ENCODE results near the gene NFIA. TPM values are rescaled to one million over a fixed set of nuclear protein-coding genes. Genes with fewer than 3 reads are reported as not detected.
A peak's percentile ranks its signal among the peaks of the same experiment; 100 is the strongest.

Gene NFIA
- total and polyA plus RNA-seq, 5 donors from 2014 or later: 0.86 to 3.9 (median 1.7) TPM

DNA sequence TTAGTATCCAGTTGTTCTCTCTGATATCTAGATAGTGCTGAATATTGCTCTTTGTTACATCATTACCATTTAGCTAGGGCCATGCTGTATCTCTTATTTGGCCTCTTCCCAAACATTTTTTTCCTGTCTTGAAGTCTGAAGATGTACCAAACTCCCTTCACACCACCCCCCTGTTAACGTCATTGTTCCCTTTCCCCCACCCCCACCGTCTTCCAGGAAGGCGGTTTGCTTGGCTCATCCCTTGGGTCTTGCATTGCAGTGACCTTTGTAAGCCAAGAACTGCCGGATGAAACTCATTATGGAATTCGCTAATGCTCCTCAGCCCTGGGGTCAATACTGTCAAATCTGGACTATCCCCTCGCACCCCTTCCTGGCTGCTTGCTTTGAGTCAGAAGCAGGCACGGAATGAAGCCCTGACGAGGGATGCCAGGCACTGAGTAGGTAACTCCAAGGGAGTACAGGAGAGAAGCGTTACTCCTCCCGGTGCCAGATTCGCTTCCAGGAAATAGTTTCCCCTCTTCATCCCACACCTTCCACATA lies 359.4 kb downstream of the NFIA start:
- Histone ChIP-seq H3K4me1 (ENCODE audit: control insufficient read depth, insufficient read depth, low read length, poor library complexity, severe bottlenecking) (no peaks in the 10 kb centered on the region), H3K4me3 (ENCODE audit: low read depth, low read length) (no peak overlapping the region), H3K27me3 (ENCODE audit: control insufficient read depth, insufficient read depth, low read length) (no peaks in the 10 kb centered on the region), H3K9me3 (ENCODE audit: control insufficient read depth in 2 of 2, low read length in 2 of 2) (no peaks in the 10 kb centered on the region), H3K27ac (ENCODE audit: insufficient read depth, low read length, poor library complexity, severe bottlenecking) (no peak overlapping the region), H3K36me3 (ENCODE audit: control insufficient read depth, insufficient read depth, low read length) (no peaks in the 10 kb centered on the region)
- no peak for ATAC-seq (ENCODE audit: low read depth in 2 of 2)
- Mint-ChIP-seq H3K36me3 (no peaks in the 10 kb centered on the region), H3K4me1 (no peaks in the 10 kb centered on the region), H3K27me3 (peaks cover 6% of the 10 kb centered on the region), H3K4me3 (no peak overlapping the region), H3K27ac (no peak overlapping the region), H3K9me3 (no peaks in the 10 kb centered on the region)
- no peak for DNase-seq

DNA sequence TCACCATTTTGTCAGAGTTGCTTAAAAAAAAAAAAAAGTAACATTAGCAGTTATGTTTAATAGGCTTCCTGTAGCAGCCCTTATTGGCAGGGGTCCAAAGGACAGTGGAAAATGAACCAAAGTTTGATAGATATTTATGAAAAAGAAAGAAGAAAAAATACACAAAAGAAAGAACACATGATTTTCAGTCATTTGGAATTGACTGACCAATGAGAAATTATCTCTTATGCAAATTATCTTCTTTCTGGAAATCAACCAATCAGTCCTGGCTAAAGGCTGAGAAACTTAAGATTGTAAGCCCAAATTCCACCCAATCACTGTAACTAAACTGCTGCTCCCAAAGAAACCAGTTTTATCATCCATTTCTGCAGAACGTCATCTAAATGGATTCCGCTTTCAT lies 360.2 kb downstream of the NFIA start:
- Mint-ChIP-seq H3K27me3 (peaks cover 6% of the 10 kb centered on the region), H3K4me1 (no peaks in the 10 kb centered on the region), H3K9me3 (no peaks in the 10 kb centered on the region), H3K4me3 (no peak overlapping the region), H3K36me3 (no peaks in the 10 kb centered on the region), H3K27ac (no peak overlapping the region)
- no peak overlapping the region for H3K27ac ChIP-seq (ENCODE audit: insufficient read depth, low read length, poor library complexity, severe bottlenecking)
- no peaks in the 10 kb centered on the region for H3K27me3 ChIP-seq (ENCODE audit: control insufficient read depth, insufficient read depth, low read length)
- no peaks in the 10 kb centered on the region for H3K4me1 ChIP-seq (ENCODE audit: control insufficient read depth, insufficient read depth, low read length, poor library complexity, severe bottlenecking)
- no peaks in the 10 kb centered on the region for H3K36me3 ChIP-seq (ENCODE audit: control insufficient read depth, insufficient read depth, low read length)
- DNase-seq: no peak
- H3K9me3 ChIP-seq (ENCODE audit: control insufficient read depth in 2 of 2, low read length in 2 of 2): no peaks in the 10 kb centered on the region
- no peak overlapping the region for H3K4me3 ChIP-seq (ENCODE audit: low read depth, low read length)
- ATAC-seq (ENCODE audit: low read depth in 2 of 2): no peak

GRCh38 chr1:61444288-61444687 lies 361.9 kb downstream of the NFIA start:
- Histone ChIP-seq H3K27me3 (ENCODE audit: control insufficient read depth, insufficient read depth, low read length) (no peaks in the 10 kb centered on the region), H3K9me3 (ENCODE audit: control insufficient read depth in 2 of 2, low read length in 2 of 2) (no peaks in the 10 kb centered on the region), H3K27ac (ENCODE audit: insufficient read depth, low read length, poor library complexity, severe bottlenecking) (no peak overlapping the region), H3K4me1 (ENCODE audit: control insufficient read depth, insufficient read depth, low read length, poor library complexity, severe bottlenecking) (no peaks in the 10 kb centered on the region), H3K4me3 (ENCODE audit: low read depth, low read length) (no peak overlapping the region), H3K36me3 (ENCODE audit: control insufficient read depth, insufficient read depth, low read length) (no peaks in the 10 kb centered on the region)
- no peaks in the 10 kb centered on the region for H3K9me3 Mint-ChIP-seq
- H3K36me3 Mint-ChIP-seq: no peaks in the 10 kb centered on the region
- H3K4me3 Mint-ChIP-seq: no peak overlapping the region
- DNase-seq (no peak), ATAC-seq (ENCODE audit: low read depth in 2 of 2) (no peak)
- no peaks in the 10 kb centered on the region for H3K4me1 Mint-ChIP-seq
- peaks cover 6% of the 10 kb centered on the region for H3K27me3 Mint-ChIP-seq
- no peak overlapping the region for H3K27ac Mint-ChIP-seq

DNA sequence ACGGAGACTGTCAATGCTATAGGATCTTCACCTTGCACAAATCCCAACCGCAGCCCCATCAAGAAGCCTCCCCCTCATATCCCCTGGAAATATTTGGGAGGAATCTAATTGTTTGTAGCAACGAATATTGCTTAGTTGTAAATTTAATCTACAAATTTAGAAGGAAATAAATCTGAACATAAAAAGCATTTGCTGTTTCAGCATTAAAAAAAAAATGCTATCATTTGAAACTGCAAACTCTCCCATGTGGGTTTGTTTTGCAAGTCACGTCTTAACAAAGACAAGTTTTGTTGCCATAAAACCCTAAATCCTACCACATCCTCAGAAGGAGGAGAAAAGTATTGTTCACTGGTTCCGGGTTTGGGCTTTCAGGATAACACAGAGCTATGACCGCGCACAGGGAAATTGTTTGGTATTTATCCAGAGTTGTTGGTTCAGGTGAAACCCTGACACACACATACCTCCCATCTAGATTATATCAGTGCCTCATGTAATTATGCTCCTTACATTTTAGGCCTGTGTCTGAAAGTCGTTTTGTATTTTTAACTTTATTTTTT lies 363.0 kb downstream of the NFIA start:
- no peaks in the 10 kb centered on the region for H3K9me3 ChIP-seq (ENCODE audit: control insufficient read depth in 2 of 2, low read length in 2 of 2)

GRCh38 chr1:61446531-61446991 lies 364.2 kb downstream of the NFIA start:
- H3K27me3 Mint-ChIP-seq: peaks cover 6% of the 10 kb centered on the region
- no peak overlapping the region for H3K27ac Mint-ChIP-seq
- DNase-seq: no peak
- H3K27me3 ChIP-seq (ENCODE audit: control insufficient read depth, insufficient read depth, low read length): no peaks in the 10 kb centered on the region
- H3K36me3 Mint-ChIP-seq: no peaks in the 10 kb centered on the region
- ATAC-seq (ENCODE audit: low read depth in 2 of 2): no peak
- H3K9me3 ChIP-seq (ENCODE audit: control insufficient read depth in 2 of 2, low read length in 2 of 2): no peaks in the 10 kb centered on the region
- no peaks in the 10 kb centered on the region for H3K9me3 Mint-ChIP-seq
- H3K4me1 ChIP-seq (ENCODE audit: control insufficient read depth, insufficient read depth, low read length, poor library complexity, severe bottlenecking): no peaks in the 10 kb centered on the region
- no peaks in the 10 kb centered on the region for H3K4me1 Mint-ChIP-seq
- no peak overlapping the region for H3K4me3 ChIP-seq (ENCODE audit: low read depth, low read length)
- no peak overlapping the region for H3K4me3 Mint-ChIP-seq
- H3K36me3 ChIP-seq (ENCODE audit: control insufficient read depth, insufficient read depth, low read length): no peaks in the 10 kb centered on the region
- H3K27ac ChIP-seq (ENCODE audit: insufficient read depth, low read length, poor library complexity, severe bottlenecking): no peak overlapping the region

More for the DNA sequence above, 363.0 kb downstream of the NFIA start:
- H3K4me1 ChIP-seq (ENCODE audit: control insufficient read depth, insufficient read depth, low read length, poor library complexity, severe bottlenecking): no peaks in the 10 kb centered on the region
- no peaks in the 10 kb centered on the region for H3K36me3 ChIP-seq (ENCODE audit: control insufficient read depth, insufficient read depth, low read length)
- no peaks in the 10 kb centered on the region for H3K4me1 Mint-ChIP-seq
- H3K36me3 Mint-ChIP-seq: no peaks in the 10 kb centered on the region
- no peaks in the 10 kb centered on the region for H3K27me3 ChIP-seq (ENCODE audit: control insufficient read depth, insufficient read depth, low read length)
- no peak overlapping the region for H3K4me3 Mint-ChIP-seq
- DNase-seq: no peak
- no peak for ATAC-seq (ENCODE audit: low read depth in 2 of 2)
- H3K9me3 Mint-ChIP-seq: no peaks in the 10 kb centered on the region
- H3K4me3 ChIP-seq (ENCODE audit: low read depth, low read length): no peak overlapping the region
- H3K27ac ChIP-seq (ENCODE audit: insufficient read depth, low read length, poor library complexity, severe bottlenecking): no peak overlapping the region
- no peak overlapping the region for H3K27ac Mint-ChIP-seq
- peaks cover 6% of the 10 kb centered on the region for H3K27me3 Mint-ChIP-seq

DNA sequence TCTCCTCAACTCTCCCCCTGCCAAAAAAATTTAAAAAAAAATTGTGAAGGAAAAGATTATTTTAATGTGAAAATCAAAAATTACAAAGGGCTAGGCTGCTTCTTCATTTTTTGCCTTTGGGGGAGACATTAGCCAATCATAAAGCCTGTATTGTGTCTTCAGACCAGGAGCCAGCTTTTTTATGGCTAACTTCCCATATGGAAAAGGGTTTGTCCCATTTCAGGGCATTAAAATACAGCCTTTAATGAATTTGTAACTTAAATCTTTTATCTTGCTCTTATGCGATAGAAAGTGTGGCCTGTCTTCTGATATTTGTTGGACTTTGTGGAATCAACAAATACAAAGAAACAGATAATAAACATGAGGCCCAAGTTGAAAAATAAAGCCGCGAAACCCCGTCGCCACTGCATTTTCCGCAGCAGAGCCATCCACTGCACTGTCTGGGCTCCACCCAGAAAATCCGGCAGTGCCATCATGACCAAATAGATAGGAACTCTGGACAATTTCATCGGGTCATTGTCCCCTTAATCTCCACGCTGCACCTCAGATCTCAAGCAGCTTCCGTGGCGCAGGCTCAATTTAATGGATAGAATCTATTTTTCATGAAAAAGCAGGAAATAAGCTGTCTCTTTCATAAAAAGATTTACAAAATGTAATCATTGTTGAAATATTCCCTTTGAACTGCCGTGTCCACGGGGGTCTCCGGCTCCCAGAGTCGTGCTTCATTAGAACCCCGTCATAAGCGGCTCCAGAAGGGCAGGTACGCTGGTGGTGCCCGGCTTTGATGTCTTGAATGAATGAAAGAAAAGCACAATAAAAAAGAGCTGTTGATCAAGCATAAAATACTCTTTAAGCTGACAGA lies 365.0 kb downstream of the NFIA start:
- no peaks in the 10 kb centered on the region for H3K27me3 ChIP-seq (ENCODE audit: control insufficient read depth, insufficient read depth, low read length)
- H3K9me3 ChIP-seq (ENCODE audit: control insufficient read depth in 2 of 2, low read length in 2 of 2): no peaks in the 10 kb centered on the region
- DNase-seq (no peak), ATAC-seq (ENCODE audit: low read depth in 2 of 2) (no peak)
- Mint-ChIP-seq H3K9me3 (no peaks in the 10 kb centered on the region), H3K27me3 (peaks cover 6% of the 10 kb centered on the region), H3K27ac (no peak overlapping the region), H3K4me1 (no peaks in the 10 kb centered on the region), H3K4me3 (no peak overlapping the region), H3K36me3 (no peaks in the 10 kb centered on the region)
- no peaks in the 10 kb centered on the region for H3K36me3 ChIP-seq (ENCODE audit: control insufficient read depth, insufficient read depth, low read length)
- no peak overlapping the region for H3K27ac ChIP-seq (ENCODE audit: insufficient read depth, low read length, poor library complexity, severe bottlenecking)
- H3K4me3 ChIP-seq (ENCODE audit: low read depth, low read length): no peak overlapping the region
- H3K4me1 ChIP-seq (ENCODE audit: control insufficient read depth, insufficient read depth, low read length, poor library complexity, severe bottlenecking): no peaks in the 10 kb centered on the region

GRCh38 chr1:61447968-61448430 lies 365.6 kb downstream of the NFIA start:
- DNase-seq (no peak), ATAC-seq (ENCODE audit: low read depth in 2 of 2) (no peak)
- H3K9me3 ChIP-seq (ENCODE audit: control insufficient read depth in 2 of 2, low read length in 2 of 2): no peaks in the 10 kb centered on the region
- no peak overlapping the region for H3K4me3 ChIP-seq (ENCODE audit: low read depth, low read length)
- peaks cover 1 to 3% (median 3%) of the 10 kb centered on the region in 4 donors for H3K4me1 Mint-ChIP-seq
- peak overlapping the region in 1 of 4 donors; percentile 3 for H3K4me3 Mint-ChIP-seq
- H3K36me3 Mint-ChIP-seq: no peaks in the 10 kb centered on the region
- H3K9me3 Mint-ChIP-seq: no peaks in the 10 kb centered on the region
- no peaks in the 10 kb centered on the region for H3K36me3 ChIP-seq (ENCODE audit: control insufficient read depth, insufficient read depth, low read length)
- peaks cover 6% of the 10 kb centered on the region for H3K27me3 Mint-ChIP-seq
- no peak overlapping the region for H3K27ac Mint-ChIP-seq
- H3K27ac ChIP-seq (ENCODE audit: insufficient read depth, low read length, poor library complexity, severe bottlenecking): no peak overlapping the region
- no peaks in the 10 kb centered on the region for H3K4me1 ChIP-seq (ENCODE audit: control insufficient read depth, insufficient read depth, low read length, poor library complexity, severe bottlenecking)
- H3K27me3 ChIP-seq (ENCODE audit: control insufficient read depth, insufficient read depth, low read length): no peaks in the 10 kb centered on the region
